Endothelial cell of umbilical vein (primary cell): Measurements from ENCODE around the gene SERGEF. TPM values are rescaled to one million over a fixed set of nuclear protein-coding genes. Genes with fewer than 3 reads are reported as not detected.

Experiments used
- BruUV-seq: library from RNA; stranded (reverse); fragments of 400-500 nt; replicated peaks from 2 replicates; lab custom pipeline; 2021; lab: Mats Ljungman, UMichigan
- CTCF ChIA-PET: fragments of 300-600, 350-600 bp; sonication (Branson Sonifier 250); formaldehyde crosslinking; loops from one replicate; lab custom pipeline; 2021; ENCODE audit warnings: antibody characterized with exemption, inconsistent platforms; lab: Charles Lee
- POLR2A ChIA-PET: fragments of 300-600, 350-600 bp; sonication (Branson Sonifier 250); formaldehyde crosslinking; loops from one replicate; lab custom pipeline; 2021; ENCODE audit warnings: antibody characterized with exemption, inconsistent platforms; lab: Charles Lee
- DNase-seq: peaks from one replicate; pipeline ENCODE4 v3.0.0-alpha.2; 2011; ENCODE audit warnings: low read depth, low spot score
- FAIRE-seq: peaks from 2 replicates; lab custom pipeline; 2011; peaks lifted over from hg19 to GRCh38; lab: Jason Lieb, UNC
- H2AFZ ChIP-seq: 2 replicates; pipeline ENCODE4 v1.6.0; 2012; ENCODE audit warnings: low read depth, low read length, control low read depth, inconsistent platforms
- H3K27ac ChIP-seq: 2 replicates; pipeline ENCODE4 v1.5.1; 2011; ENCODE audit warnings: low read depth, mild to moderate bottlenecking, control low read depth, low read length, moderate library complexity; ENCODE audit not compliant: insufficient read depth
- H3K27me3 ChIP-seq, 2 experiments: 2 replicates each; pipeline versions ENCODE4 v1.6.0 to v1.6.1; 2011; ENCODE audit warnings: low read length in 2 of 2, mixed read lengths in 1 of 2; ENCODE audit not compliant: control insufficient read depth in 2 of 2, insufficient read depth in 2 of 2
- H3K36me3 ChIP-seq, 2 experiments: 2 replicates in 1 of 2; 3 replicates in 1 of 2; pipeline ENCODE4 v1.5.1; 2011; ENCODE audit warnings: low read length in 2 of 2, mild to moderate bottlenecking in 1 of 2, moderate library complexity in 1 of 2; ENCODE audit not compliant: control insufficient read depth in 2 of 2, insufficient read depth in 2 of 2; ENCODE audit errors: extremely low read depth in 1 of 2
- H3K4me1 ChIP-seq: 3 replicates; pipeline ENCODE4 v1.5.1; 2011; ENCODE audit warnings: mild to moderate bottlenecking, low read length; ENCODE audit not compliant: control insufficient read depth, insufficient read depth; ENCODE audit errors: extremely low read depth
- H3K4me2 ChIP-seq: 2 replicates; pipeline ENCODE4 v1.6.1; 2011; ENCODE audit warnings: low read length, control low read depth, mixed read lengths; ENCODE audit not compliant: insufficient read depth
- H3K4me3 ChIP-seq, 3 experiments: fragments of 200-600 bp in 1 of 3; sonication (generic), shearing (Covaris generic) in 1 of 3; replicated peaks in 1 of 3; 2 replicates each; pipeline ENCODE4 v1.5.1; 2011 to 2016; ENCODE audit warnings: control low read depth in 3 of 3, low read length in 3 of 3, mild to moderate bottlenecking in 2 of 3, inconsistent platforms in 1 of 3, low read depth in 1 of 3, moderate library complexity in 1 of 3; ENCODE audit not compliant: insufficient read depth in 1 of 3
- H3K79me2 ChIP-seq: 2 replicates; pipeline ENCODE4 v1.6.0; 2012; ENCODE audit warnings: low read length, inconsistent platforms; ENCODE audit not compliant: control insufficient read depth, insufficient read depth
- H3K9ac ChIP-seq: replicated peaks from 2 replicates; pipeline ENCODE3; 2011; ENCODE audit warnings: low read length, control low read depth; ENCODE audit not compliant: insufficient read depth; ENCODE audit errors: extremely low read depth
- H3K9me1 ChIP-seq: replicated peaks from 3 replicates; pipeline ENCODE4 v1.6.0; 2011; ENCODE audit warnings: mild to moderate bottlenecking, low read length; ENCODE audit not compliant: control insufficient read depth, insufficient read depth; ENCODE audit errors: extremely low read depth
- H3K9me3 ChIP-seq: replicated peaks from 2 replicates; pipeline ENCODE4 v1.5.1; 2012; ENCODE audit warnings: low read length, inconsistent platforms; ENCODE audit not compliant: control insufficient read depth, insufficient read depth
- H4K20me1 ChIP-seq: replicated peaks from 2 replicates; pipeline ENCODE3; 2011; ENCODE audit warnings: mild to moderate bottlenecking, low read length; ENCODE audit not compliant: control insufficient read depth, insufficient read depth; ENCODE audit errors: extremely low read depth
- EZH2 ChIP-seq: IDR thresholded peaks from 2 replicates; pipeline ENCODE4 v1.6.1; 2012; ENCODE audit warnings: borderline replicate concordance, low read depth, mild to moderate bottlenecking, moderate library complexity, low read length, inconsistent platforms; ENCODE audit not compliant: severe bottlenecking
- FOS ChIP-seq: IDR thresholded peaks from 2 replicates; pipeline ENCODE4 v1.6.1; 2011; ENCODE audit warnings: mild to moderate bottlenecking, low read length, moderate library complexity, borderline replicate concordance; ENCODE audit not compliant: insufficient read depth
- GATA2 ChIP-seq: IDR thresholded peaks from 2 replicates; pipeline ENCODE4 v1.7.0; 2011; ENCODE audit warnings: low read depth, mild to moderate bottlenecking, moderate library complexity, mixed read lengths, low read length; ENCODE audit not compliant: insufficient read length, insufficient read depth
- JUN ChIP-seq: IDR thresholded peaks from 2 replicates; pipeline ENCODE4 v1.6.1; 2011; ENCODE audit warnings: borderline replicate concordance, low read depth; ENCODE audit not compliant: insufficient read length, insufficient read depth
- MAX ChIP-seq: IDR thresholded peaks from 2 replicates; pipeline ENCODE4 v1.6.1; 2011; ENCODE audit not compliant: insufficient read depth, insufficient read length
- MYC ChIP-seq: IDR thresholded peaks from one replicate; pipeline ENCODE4 v1.6.1; 2011; ENCODE audit warnings: mild to moderate bottlenecking, low read depth, low read length
- POLR2A ChIP-seq: IDR thresholded peaks from 2 replicates; pipeline ENCODE4 v1.6.1; 2012; ENCODE audit warnings: low read depth, mild to moderate bottlenecking, control low read depth, low read length
- POLR2AphosphoS5 ChIP-seq: IDR thresholded peaks from 2 replicates; pipeline ENCODE4 v1.6.1; 2012; ENCODE audit warnings: low read depth, mild to moderate bottlenecking, control low read depth, low read length, moderate library complexity; ENCODE audit not compliant: insufficient read depth
- dilution Hi-C: fragments of 300-500 bp; cut with MboI; formaldehyde crosslinking; loops from one replicate; pipeline ENCODE4 v1.15.0; 2019; ENCODE audit warnings: low sequenced_read_pairs; ENCODE audit not compliant: extremely low pct_ligation_motif_present
- intact Hi-C: fragments of 100-400 bp; cut with micrococcal nuclease; formaldehyde crosslinking; loops from one replicate; pipeline ENCODE4 v1.10.0; 2022
- polyA plus RNA-seq, 4 experiments: library from polyadenylated mRNA; depleted of rRNA in 3 of 4; stranded (reverse) in 3 of 4; unstranded in 1 of 4; fragments of >200 nt; gene quantifications; 2 replicates each; pipeline versions ENCODE4 v1.2.1 to v1.2.3, GENCODE V29; 2011 to 2012; ENCODE audit warnings: missing spikeins in 1 of 4
- total RNA-seq: library from RNA; stranded (reverse); gene quantifications from 2 replicates; pipeline ENCODE4 v1.2.3, GENCODE V29; 2021
- TF ChIP-seq, protein P1 (sequence below), 2 donors: IDR thresholded peaks; 1 replicate in 1 of 2; 2 replicates in 1 of 2; pipeline ENCODE4 v1.5.1; 2011; ENCODE audit warnings: low read length in 2 of 2, mild to moderate bottlenecking in 2 of 2, moderate library complexity in 2 of 2, control low read depth in 1 of 2, inconsistent platforms in 1 of 2, low read depth in 1 of 2; ENCODE audit not compliant: insufficient read depth in 1 of 2; ENCODE audit errors: extremely low read depth in 1 of 2

SERGEF gene
- total and polyA plus RNA-seq, 2 donors (not counting 3 experiments of a cell fraction or from before 2014, with no cell fraction given) = 8.7 to 16.7 TPM

DNA sequence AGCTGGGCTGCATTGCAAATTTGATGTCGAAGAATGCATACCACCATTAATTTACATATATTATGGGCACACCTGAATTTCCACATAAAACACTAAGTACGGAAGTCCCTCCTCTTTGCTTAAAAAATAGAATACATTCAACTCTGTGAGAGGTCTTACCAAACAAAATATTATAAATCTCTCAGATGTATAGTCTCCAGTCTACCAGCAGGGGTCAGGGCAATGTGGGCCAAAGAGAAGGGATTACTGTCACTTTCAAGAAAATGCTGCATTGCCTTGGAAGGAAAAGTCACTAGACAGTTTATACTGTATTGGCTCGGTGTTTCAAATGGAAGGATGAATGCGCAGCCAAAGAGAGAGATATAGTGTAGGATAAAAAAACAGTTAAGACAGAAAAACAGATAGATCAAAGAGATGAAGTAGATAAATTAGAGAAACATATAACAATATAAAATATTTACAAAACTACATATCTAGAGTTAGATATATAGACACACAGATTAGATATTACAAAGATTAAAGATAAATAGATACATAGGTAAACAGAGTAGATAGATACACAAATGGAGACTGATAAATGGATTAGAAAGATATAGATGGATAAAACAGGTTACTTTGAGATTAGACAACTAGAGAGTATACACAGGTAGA is 20.9 kb downstream of the SERGEF start:
- no peaks in the 10 kb centered on the region for H3K36me3 ChIP-seq
- H3K9me3 ChIP-seq = no peaks in the 10 kb centered on the region
- BruUV-seq = no TSS peak
- H3K27ac ChIP-seq = no peak overlapping the region
- TF ChIP-seq, protein P1, sequence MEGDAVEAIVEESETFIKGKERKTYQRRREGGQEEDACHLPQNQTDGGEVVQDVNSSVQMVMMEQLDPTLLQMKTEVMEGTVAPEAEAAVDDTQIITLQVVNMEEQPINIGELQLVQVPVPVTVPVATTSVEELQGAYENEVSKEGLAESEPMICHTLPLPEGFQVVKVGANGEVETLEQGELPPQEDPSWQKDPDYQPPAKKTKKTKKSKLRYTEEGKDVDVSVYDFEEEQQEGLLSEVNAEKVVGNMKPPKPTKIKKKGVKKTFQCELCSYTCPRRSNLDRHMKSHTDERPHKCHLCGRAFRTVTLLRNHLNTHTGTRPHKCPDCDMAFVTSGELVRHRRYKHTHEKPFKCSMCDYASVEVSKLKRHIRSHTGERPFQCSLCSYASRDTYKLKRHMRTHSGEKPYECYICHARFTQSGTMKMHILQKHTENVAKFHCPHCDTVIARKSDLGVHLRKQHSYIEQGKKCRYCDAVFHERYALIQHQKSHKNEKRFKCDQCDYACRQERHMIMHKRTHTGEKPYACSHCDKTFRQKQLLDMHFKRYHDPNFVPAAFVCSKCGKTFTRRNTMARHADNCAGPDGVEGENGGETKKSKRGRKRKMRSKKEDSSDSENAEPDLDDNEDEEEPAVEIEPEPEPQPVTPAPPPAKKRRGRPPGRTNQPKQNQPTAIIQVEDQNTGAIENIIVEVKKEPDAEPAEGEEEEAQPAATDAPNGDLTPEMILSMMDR (IDR thresholded peaks at IDR 0.05; ENCODE audit: extremely low read depth in 1 of 2, insufficient read depth in 1 of 2, low read depth in 1 of 2, low read length in 2 of 2) = peak; percentile 68 to 70
- no peak for TF ChIP-seq JUN
- DNase-seq = peak; percentile 59
- CTCF ChIA-PET = interaction anchor here (1.0 to 6.5 kb wide), 15 partner anchors 8 to 261 kb away, joined by 3 to 56 read pairs (median 5); partner anchors contain the start of gene SAAL1
- POLR2A ChIA-PET = no interaction called here
- no peak overlapping the region for H3K4me2 ChIP-seq
- no peak overlapping the region for H3K9ac ChIP-seq
- H3K4me3 ChIP-seq = no peak overlapping the region
- no peaks in the 10 kb centered on the region for H4K20me1 ChIP-seq
- H3K9me1 ChIP-seq = no peaks in the 10 kb centered on the region
- no peak overlapping the region for H2AFZ ChIP-seq
- intact Hi-C loops (loop anchor here (1.0 to 2.0 kb wide), 3 partner anchors 114 to 211 kb away; partner anchors contain the start of gene SAAL1), dilution Hi-C loops (no loop called here)
- no peaks in the 10 kb centered on the region for H3K4me1 ChIP-seq
- no peaks in the 10 kb centered on the region for H3K79me2 ChIP-seq
- FAIRE-seq = peak; percentile 82
- no peaks in the 10 kb centered on the region for H3K27me3 ChIP-seq

GRCh38 chr11:17989306-17989705 is 23.5 kb downstream of the SERGEF start:
- BruUV-seq = no TSS peak
- Histone ChIP-seq H3K4me1 (no peaks in the 10 kb centered on the region), H3K9me3 (no peaks in the 10 kb centered on the region), H4K20me1 (no peaks in the 10 kb centered on the region), H3K9me1 (no peaks in the 10 kb centered on the region), H3K27ac (no peak overlapping the region), H3K4me2 (no peak overlapping the region), H3K9ac (no peak overlapping the region), H2AFZ (no peak overlapping the region), H3K36me3 (no peaks in the 10 kb centered on the region), H3K4me3 (no peak overlapping the region), H3K79me2 (no peaks in the 10 kb centered on the region), H3K27me3 (no peaks in the 10 kb centered on the region)
- no peak for DNase-seq
- TF ChIP-seq POLR2A = no peak
- TF ChIP-seq, protein P1 (IDR thresholded peaks at IDR 0.05; ENCODE audit: extremely low read depth in 1 of 2, insufficient read depth in 1 of 2, low read depth in 1 of 2, low read length in 2 of 2) = no peak
- TF ChIP-seq FOS = no peak
- TF ChIP-seq MYC = no peak
- no peak for TF ChIP-seq EZH2
- TF ChIP-seq GATA2 = no peak
- TF ChIP-seq MAX = no peak
- no peak for TF ChIP-seq JUN
- TF ChIP-seq POLR2AphosphoS5 = no peak
- dilution Hi-C loops (no loop called here), intact Hi-C loops (no loop called here)
- ChIA-PET POLR2A (no interaction called here), CTCF (interaction anchor here (1.0 to 6.5 kb wide), 7 partner anchors 11 to 259 kb away, joined by 3 to 56 read pairs (median 19); partner anchors contain the start of gene SAAL1)
- no peak for FAIRE-seq
